ENCODE measurements around the gene SHISA8.

GRCh38 chr22:41913040-41913719, 1.7 kb downstream of the SHISA8 start:
- TF ChIP-seq ZNF274 (IDR thresholded peaks at IDR 0.05; ENCODE audit: low read depth, low read length) = no peak
- TF ChIP-seq YY1 (IDR thresholded peaks at IDR 0.05; ENCODE audit: insufficient read depth, insufficient read length) = no peak
- TF ChIP-seq SUZ12 (IDR thresholded peaks at IDR 0.05; ENCODE audit: extremely low read depth, insufficient read depth, insufficient read length) = no peak
